CD4-positive, alpha-beta T cell treated with Interferon alpha-2 for 1 hour (primary cell): ENCODE measurements around the gene TXNRD2.
"Not testable (repeated sequence)": the region's sequence is repeated elsewhere in the genome, so short reads cannot be mapped to it uniquely, and the experiment has no call there.

Source experiments
- DNase-seq, 2 donors: peaks; one replicate each; pipeline ENCODE4 v3.0.0-alpha.2; 2020 to 2022

Gene TXNRD2

GRCh38 chr22:19943082-19944026 lies 1.7 kb upstream of the TXNRD2 start:
- no peak for DNase-seq

DNA sequence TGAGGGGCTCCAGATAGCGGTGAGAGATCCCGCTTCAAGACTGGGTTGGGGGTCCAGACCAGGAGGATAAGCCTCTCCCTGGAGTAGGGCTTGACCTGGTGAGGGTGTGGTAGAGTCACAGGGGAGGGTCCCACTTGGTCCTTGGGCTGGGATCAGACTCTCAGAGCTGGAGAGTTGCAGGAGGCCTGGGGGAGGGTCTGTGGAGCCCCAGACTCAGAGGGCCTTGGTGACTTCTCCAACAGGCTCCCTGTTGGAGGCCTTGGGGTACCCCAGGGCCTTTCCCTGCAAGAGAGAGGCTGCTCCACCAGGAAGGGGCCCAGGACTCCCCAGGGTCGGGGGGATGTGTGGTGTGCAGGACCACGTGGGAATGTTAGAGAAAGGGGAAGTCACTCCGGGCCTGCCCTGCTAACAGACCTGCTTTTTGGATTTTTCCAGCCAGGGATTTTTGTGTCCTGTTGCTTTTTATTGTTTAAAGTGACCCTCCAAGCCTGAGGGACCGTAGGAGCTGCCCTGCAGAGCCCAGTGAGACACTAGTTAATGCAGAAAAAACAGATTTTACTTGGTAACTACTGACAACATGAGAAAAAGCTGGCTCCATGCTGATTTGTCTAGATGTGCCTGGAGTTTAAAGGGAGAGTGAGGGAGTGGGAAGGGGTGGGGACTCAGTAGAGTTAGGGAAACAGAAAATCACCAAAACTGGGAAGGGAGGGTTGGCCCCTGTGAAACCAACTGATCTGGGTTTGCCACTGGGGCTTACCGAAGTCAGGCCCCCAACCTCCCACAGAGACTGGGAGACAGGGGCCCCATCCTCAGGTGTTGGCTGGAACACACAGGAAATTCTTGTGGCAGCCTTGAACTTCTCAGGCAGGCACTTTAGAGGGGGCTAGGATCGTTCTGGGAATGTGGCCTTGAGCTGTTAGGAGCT lies 801 bp upstream of the TXNRD2 start:
- DNase-seq: no peak

DNA sequence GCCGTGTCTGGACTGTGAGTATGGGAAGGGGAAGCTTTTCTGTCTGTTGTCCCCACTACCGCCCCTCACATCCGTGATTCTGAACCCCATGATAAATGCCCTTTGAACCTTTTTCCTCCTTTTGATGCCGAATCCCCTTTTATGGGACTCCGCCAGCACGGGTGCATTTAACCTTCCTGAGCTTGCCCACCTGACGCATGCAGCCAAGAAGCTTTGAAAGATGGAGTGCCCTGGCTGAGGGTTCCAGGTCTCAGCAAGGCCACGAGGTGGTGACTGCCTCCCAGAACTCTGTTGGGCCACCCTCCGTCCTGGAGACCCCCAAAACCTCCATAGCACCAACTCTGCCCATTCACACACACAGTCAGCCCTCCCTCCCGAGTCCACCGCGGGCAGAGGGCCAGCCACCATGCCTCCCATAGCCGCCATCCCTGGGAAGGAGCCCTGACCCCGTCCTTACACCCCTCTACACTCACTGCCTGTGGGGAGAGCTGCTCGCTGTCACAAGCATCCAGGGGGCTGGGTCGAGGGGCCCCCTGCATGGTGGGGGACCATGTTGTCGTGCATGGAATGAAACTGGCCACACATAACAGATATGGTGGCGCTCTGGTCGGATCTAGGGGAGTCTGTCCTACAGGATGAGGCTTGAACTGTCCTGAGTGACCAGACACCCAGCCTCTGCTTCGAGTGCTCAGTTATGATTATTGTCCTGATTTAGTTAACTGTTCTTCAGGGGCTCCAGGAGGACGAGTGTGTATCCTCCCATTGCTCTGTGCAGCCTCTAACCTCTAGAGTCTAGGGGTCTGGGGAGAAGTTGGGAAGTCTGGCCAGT lies 868 bp downstream of the TXNRD2 start:
- DNase-seq: no peak

DNA sequence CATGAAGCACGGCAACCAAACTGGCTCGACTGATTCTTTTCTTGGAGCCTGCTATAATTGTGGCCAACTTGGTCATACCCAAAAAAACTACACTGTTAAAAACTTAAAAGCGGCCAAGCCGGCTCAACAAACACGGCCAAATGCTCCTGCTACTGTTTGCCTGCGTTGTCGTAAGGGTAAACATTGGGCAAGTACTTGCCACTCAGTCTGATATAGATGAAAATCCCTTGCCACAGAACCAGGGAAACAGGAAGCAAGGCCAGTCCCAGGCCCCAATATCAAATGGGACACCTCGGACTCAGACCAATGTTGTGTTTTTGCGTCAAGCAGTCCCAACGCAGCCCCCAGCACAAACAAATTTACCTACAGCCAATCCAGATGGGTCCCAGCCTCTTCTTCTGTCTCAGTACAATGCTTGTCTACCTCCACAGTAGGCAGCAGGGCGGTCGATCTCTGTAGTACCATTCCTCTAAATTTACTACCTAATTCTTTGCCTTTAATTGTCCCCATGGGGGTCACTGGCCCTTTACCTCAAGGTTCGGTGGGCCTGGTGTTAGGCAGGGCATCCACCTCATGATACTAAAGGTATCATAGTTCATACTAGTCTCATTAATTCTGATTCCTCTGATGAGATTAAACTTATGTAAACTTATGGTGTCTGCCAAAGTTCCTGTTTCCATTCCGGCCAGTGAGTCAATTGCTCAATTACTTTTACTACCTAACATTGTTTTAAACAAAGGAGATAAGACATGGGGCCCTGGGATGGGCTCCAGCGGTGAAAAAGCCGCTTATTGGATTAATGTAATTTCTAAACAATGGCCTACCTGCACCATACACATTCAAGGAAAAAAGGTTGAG lies 3.8 kb downstream of the TXNRD2 start:
- DNase-seq: no peak

GRCh38 chr22:19936513-19936912 lies 5.1 kb downstream of the TXNRD2 start:
- no peak for DNase-seq

DNA sequence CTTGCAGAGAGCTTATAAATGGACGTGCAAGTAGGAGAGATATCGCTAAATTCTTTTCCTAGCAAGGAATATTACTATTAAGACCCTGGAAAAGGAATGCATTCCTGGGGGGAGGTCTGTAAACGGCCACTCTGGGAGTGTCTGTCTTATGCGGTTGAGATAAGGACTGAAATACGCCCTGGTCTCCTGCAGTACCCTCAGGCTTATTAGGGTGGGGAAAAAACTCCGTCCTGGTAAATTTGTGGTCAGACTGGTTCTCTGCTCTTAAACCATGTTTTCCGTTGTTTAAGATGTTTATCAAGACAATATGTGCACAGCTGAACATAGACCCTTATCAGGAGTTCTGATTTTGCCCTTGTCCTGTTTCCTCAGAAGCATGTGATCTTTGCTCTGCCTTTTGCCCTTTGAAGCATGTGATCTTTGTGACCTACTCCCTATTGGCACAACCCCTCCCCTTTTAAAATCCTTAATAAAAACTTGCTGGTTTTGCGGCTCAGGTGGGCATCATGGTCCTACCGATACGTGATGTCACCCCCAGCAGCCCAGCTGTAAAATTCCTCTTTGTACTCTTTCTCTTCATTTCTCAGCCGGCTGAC lies 6.4 kb downstream of the TXNRD2 start:
- not testable (repeated sequence) for DNase-seq

- no peak for DNase-seq
These were observed 8.0 kb downstream of the TXNRD2 start for GRCh38 chr22:19933341-19934241.

- no peak for DNase-seq
These were observed 9.0 kb downstream of the TXNRD2 start for GRCh38 chr22:19932367-19933206.

DNA sequence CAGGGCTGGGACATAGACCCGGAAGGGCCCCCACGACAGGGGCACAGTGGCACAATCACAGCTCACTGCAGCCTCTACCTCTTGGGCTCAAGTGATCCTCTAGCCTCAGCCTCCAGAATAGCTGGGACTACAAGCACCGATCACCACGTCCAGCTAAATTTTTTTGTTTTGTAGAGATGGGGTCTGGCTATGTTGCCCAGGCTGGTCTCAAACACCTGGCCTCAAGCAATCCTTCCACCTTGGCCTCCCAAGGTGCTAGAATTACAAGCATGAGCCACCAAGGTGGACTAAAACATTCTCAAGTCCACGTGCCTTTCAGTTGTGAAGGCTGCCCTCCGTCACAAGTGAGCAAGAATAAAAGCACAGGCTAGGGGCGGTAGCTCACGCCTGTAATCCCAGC lies 10.1 kb downstream of the TXNRD2 start:
- no peak for DNase-seq

- no peak for DNase-seq
These were observed 10.8 kb downstream of the TXNRD2 start for GRCh38 chr22:19930551-19931486.

- DNase-seq: no peak
These were observed 11.8 kb downstream of the TXNRD2 start for GRCh38 chr22:19929586-19930550.

DNA sequence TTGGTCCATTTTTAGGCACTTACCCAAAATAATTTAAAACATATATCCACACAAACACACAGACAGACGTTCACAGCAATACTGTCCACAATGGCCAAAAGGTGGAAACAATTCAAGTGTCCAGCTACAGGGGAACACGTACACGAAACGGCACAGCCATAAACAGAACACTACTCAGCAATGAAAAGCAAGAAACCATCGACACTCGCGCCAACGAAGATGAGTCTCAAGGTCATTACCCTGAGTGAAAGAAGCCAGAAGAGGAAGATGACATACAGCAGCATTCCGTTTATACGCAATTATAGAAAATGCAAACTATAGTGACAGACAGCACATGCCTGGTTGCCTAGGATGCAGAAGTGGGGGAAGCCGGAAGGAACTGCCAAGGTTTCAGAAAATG lies 13.4 kb downstream of the TXNRD2 start:
- no peak for DNase-seq

DNA sequence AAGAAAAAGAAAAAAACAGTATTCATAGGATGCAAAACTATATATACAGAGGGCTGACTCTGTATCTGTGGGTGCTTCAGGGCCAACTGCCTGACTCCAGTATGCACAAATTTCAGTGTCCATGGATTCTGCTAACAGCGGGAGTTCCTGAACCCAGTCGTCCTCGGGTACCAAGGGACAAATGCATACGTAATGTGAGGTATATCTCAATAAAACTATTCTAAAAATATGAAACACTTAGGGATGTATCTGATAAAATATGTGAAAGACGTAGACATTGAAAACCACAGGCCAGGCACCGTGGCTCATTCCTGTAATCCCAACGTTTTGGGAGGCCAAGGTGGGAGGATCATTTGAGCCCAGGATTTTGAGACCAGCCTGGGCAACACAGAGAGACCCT lies 13.9 kb downstream of the TXNRD2 start:
- DNase-seq: no peak

DNA sequence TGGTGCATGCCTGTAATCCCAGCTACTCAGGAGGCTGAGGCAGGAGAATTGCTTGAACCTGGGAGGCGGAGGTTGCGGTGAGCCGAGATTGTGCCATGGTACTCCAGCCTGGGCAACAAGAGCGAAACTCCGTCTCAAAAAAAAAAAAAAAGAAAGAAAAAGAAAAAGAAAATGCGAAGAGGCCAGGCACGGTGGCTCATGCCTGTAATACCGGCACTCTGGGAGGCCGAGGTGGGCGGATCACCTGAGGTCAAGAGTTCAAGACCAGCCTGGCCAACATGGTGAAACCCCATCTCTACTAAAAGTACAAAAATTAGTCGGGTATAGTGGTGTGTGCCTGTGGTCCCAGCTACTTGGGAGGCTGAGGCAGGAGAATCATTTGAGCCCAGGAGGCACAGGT lies 15.6 kb downstream of the TXNRD2 start:
- not testable (repeated sequence) for DNase-seq

GRCh38 chr22:19923914-19924513 lies 17.6 kb downstream of the TXNRD2 start:
- DNase-seq: no peak

GRCh38 chr22:19921544-19922081 lies 20.0 kb downstream of the TXNRD2 start:
- no peak for DNase-seq
